Neural cell (in vitro differentiated cells): ENCODE data around the gene LUC7L2.

Source experiments
- CTCF ChIP-seq: fragments of 450-650 bp; IDR thresholded peaks from 2 replicates; pipeline ENCODE4 v1.5.1; 2014; ENCODE audit warnings: antibody characterized with exemption, mild to moderate bottlenecking, moderate library complexity; ENCODE audit not compliant: poor library complexity, severe bottlenecking
- EP300 ChIP-seq: fragments of 450-650 bp; conservative IDR thresholded peaks from 2 replicates; pipeline ENCODE4 v1.6.1; 2014; ENCODE audit warnings: antibody characterized with exemption, mild to moderate bottlenecking, moderate library complexity; ENCODE audit not compliant: poor library complexity, severe bottlenecking
- EZH2 ChIP-seq: fragments of 200-600, 300-800 bp; shearing (Covaris generic), sonication (generic); IDR thresholded peaks from 2 replicates; pipeline ENCODE4 v1.6.1; 2014; ENCODE audit warnings: antibody characterized with exemption, low read length, borderline replicate concordance, mild to moderate bottlenecking; ENCODE audit not compliant: insufficient read depth, poor library complexity, severe bottlenecking
- MXI1 ChIP-seq: fragments of 450-650 bp; conservative IDR thresholded peaks from 2 replicates; pipeline ENCODE4 v1.6.1; 2014; ENCODE audit warnings: antibody characterized with exemption, mild to moderate bottlenecking; ENCODE audit not compliant: poor library complexity, severe bottlenecking

- TF ChIP-seq EP300 (no peak), MXI1 (no peak), CTCF (no peak), EZH2 (no peak)
Observed at GRCh38 chr7:139389774-139390173, 30.1 kb downstream of the LUC7L2 start.
